ENCODE measurements around the gene NT5C.
"Not testable (repeated sequence)": the region's sequence is repeated elsewhere in the genome, so short reads cannot be mapped to it uniquely, and the experiment has no call there.

DNA sequence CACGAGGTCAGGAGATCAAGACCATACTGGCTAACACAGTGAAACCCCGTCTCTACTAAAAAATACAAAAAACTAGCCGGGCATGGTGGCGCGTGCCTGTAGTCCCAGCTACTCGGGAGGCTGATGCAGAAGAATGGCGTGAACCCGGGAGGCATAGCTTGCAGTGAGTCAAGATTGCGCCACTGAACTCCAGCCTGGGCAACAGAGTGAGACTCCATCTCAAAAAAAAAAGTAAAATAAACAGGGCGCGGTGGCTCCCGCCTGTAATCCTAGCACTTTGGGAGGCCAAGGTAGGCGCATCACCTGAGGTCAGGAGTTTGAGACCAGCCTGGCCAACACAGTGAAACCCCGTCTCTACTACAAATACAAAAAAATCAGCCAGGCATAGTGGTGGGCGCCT, 33.1 kb upstream of the NT5C start:
- not testable (repeated sequence) for TF ChIP-seq SUZ12 (IDR thresholded peaks at IDR 0.05; ENCODE audit: extremely low read depth, insufficient read depth, insufficient read length); YY1 (IDR thresholded peaks at IDR 0.05; ENCODE audit: insufficient read depth, insufficient read length)

Data from NT2/D1 (cell line).